ENCODE results near the gene FBXO40. TPM values are rescaled to one million over a fixed set of nuclear protein-coding genes. Genes with fewer than 3 reads are reported as not detected.
A peak's percentile ranks its signal among the peaks of the same experiment; 100 is the strongest.

Gene FBXO40, protein sequence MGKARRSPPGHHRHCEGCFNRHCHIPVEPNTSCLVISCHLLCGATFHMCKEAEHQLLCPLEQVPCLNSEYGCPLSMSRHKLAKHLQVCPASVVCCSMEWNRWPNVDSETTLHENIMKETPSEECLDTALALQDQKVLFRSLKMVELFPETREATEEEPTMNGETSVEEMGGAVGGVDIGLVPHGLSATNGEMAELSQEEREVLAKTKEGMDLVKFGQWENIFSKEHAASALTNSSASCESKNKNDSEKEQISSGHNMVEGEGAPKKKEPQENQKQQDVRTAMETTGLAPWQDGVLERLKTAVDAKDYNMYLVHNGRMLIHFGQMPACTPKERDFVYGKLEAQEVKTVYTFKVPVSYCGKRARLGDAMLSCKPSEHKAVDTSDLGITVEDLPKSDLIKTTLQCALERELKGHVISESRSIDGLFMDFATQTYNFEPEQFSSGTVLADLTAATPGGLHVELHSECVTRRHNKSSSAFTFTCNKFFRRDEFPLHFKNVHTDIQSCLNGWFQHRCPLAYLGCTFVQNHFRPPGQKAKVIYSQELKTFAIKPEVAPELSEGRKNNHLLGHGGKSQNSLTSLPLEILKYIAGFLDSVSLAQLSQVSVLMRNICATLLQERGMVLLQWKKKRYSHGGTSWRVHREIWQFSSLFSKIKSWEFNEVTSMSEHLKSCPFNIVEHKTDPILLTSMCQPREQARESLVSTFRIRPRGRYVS
- total RNA-seq (ENCODE audit: unreplicated experiment) = not detected
- long read RNA-seq = 0 reads

DNA sequence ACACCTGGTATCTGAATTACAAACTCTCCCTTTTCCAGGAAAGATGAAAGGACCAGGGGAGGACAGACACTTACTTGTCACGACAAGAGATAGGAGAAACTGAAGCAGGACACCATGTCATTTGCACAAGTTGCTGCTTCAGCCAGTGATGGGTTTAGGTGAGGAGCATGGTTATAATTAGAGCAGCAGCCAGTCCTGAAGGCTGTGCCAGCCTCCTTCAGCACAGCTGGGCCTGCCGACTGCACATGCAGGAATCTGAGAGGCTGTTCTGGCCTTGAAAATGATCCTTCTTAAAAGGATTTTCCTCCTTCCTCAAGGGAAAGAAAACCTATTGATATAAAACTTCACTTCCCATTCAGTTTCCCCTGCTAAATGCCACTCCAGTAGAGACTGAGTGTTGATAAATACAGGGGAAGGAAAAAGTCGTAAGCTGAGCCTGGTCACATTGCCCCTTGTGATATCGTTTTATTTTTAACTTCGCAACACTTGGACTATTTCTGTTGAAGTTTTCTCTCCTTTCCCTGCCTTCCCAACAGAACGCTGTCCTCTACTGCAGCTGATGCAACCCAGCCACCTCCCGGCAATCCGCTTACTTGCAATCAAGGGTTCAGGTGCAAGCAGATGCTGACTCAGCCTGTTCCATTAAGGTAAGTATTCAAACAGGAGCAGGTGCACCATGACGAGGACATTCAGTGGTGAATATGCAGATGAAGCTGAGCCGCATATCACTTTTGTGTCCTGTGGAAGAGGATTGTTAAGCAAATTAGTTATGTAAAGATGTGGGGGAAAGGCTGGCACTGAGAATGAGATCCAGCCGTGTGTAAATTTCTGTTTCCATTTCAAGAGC, at the start of gene FBXO40:
Gene FBXO40 (plus strand): TSS at position 524 of the 847 bp plus-strand sequence. CDS start 27,197 bp downstream, outside the sequence.
- DNase-seq = peak; percentile 62
- Mint-ChIP-seq H3K4me1 (ENCODE audit: low read depth, unreplicated experiment) (peaks cover 9% of the 10 kb centered on the region), H3K36me3 (ENCODE audit: unreplicated experiment) (no peaks in the 10 kb centered on the region), H3K9me3 (ENCODE audit: unreplicated experiment) (peaks cover 4% of the 10 kb centered on the region), H3K4me3 (ENCODE audit: unreplicated experiment) (peak within 1 kb of the TSS; percentile 69), H3K27me3 (ENCODE audit: unreplicated experiment) (peaks cover 3% of the 10 kb centered on the region), H3K27ac (ENCODE audit: unreplicated experiment) (peak within 1 kb of the TSS; percentile 74)
- no peak for TF ChIP-seq CTCF (IDR thresholded peaks at IDR 0.05; ENCODE audit: partially characterized antibody, unreplicated experiment)

GRCh38 chr3:121545049-121545573, 48.1 kb upstream of the FBXO40 start:
- no peak for DNase-seq
- H3K27me3 Mint-ChIP-seq (ENCODE audit: unreplicated experiment) = no peaks in the 10 kb centered on the region
- no peak overlapping the region for H3K27ac Mint-ChIP-seq (ENCODE audit: unreplicated experiment)
- H3K4me1 Mint-ChIP-seq (ENCODE audit: low read depth, unreplicated experiment) = peaks cover 5% of the 10 kb centered on the region
- H3K4me3 Mint-ChIP-seq (ENCODE audit: unreplicated experiment) = peak overlapping the region; percentile 87
- H3K9me3 Mint-ChIP-seq (ENCODE audit: unreplicated experiment) = no peaks in the 10 kb centered on the region
- TF ChIP-seq CTCF (IDR thresholded peaks at IDR 0.05; ENCODE audit: partially characterized antibody, unreplicated experiment) = no peak
- H3K36me3 Mint-ChIP-seq (ENCODE audit: unreplicated experiment) = no peaks in the 10 kb centered on the region

GRCh38 chr3:121545574-121546455, 47.4 kb upstream of the FBXO40 start, which contains the start of gene POLQ:
TSS of gene POLQ (minus strand) at chr3:121545988. CDS start at chr3:121545877, 111 bp downstream.
- peak within 1 kb of the TSS; percentile 21 for H3K27ac Mint-ChIP-seq (ENCODE audit: unreplicated experiment)
- peaks cover 7% of the 10 kb centered on the region for H3K4me1 Mint-ChIP-seq (ENCODE audit: low read depth, unreplicated experiment)
- peak; percentile 87 for DNase-seq
- TF ChIP-seq CTCF (IDR thresholded peaks at IDR 0.05; ENCODE audit: partially characterized antibody, unreplicated experiment) = no peak
- no peaks in the 10 kb centered on the region for H3K27me3 Mint-ChIP-seq (ENCODE audit: unreplicated experiment)
- peak within 1 kb of the TSS; percentile 91 for H3K4me3 Mint-ChIP-seq (ENCODE audit: unreplicated experiment)
- no peaks in the 10 kb centered on the region for H3K36me3 Mint-ChIP-seq (ENCODE audit: unreplicated experiment)
- no peaks in the 10 kb centered on the region for H3K9me3 Mint-ChIP-seq (ENCODE audit: unreplicated experiment)

GRCh38 chr3:121552379-121552778, 40.8 kb upstream of the FBXO40 start:
- no peak overlapping the region for H3K4me3 Mint-ChIP-seq (ENCODE audit: unreplicated experiment)
- H3K9me3 Mint-ChIP-seq (ENCODE audit: unreplicated experiment) = no peaks in the 10 kb centered on the region
- TF ChIP-seq CTCF (IDR thresholded peaks at IDR 0.05; ENCODE audit: partially characterized antibody, unreplicated experiment) = no peak
- no peak overlapping the region for H3K27ac Mint-ChIP-seq (ENCODE audit: unreplicated experiment)
- DNase-seq = no peak
- peaks cover 2% of the 10 kb centered on the region for H3K4me1 Mint-ChIP-seq (ENCODE audit: low read depth, unreplicated experiment)
- H3K36me3 Mint-ChIP-seq (ENCODE audit: unreplicated experiment) = no peaks in the 10 kb centered on the region
- H3K27me3 Mint-ChIP-seq (ENCODE audit: unreplicated experiment) = no peaks in the 10 kb centered on the region
